Suprapubic skin (tissue), 4 donors: ENCODE results near the gene FRAS1. TPM values are rescaled to one million over a fixed set of nuclear protein-coding genes. Genes with fewer than 3 reads are reported as not detected.
"Not testable (repeated sequence)": the region's sequence is repeated elsewhere in the genome, so short reads cannot be mapped to it uniquely, and the experiment has no call there.

Experiments
- DNase-seq, 2 donors: peaks; one replicate each; pipeline ENCODE4 v3.0.0-alpha.2; 2019; ENCODE audit warnings: low spot score in 2 of 2
- H3K27ac ChIP-seq: fragments of 200-600 bp; sonication (generic); one replicate; pipeline ENCODE4 v1.5.1; 2019
- H3K27me3 ChIP-seq: fragments of 200-600 bp; sonication (generic); one replicate; pipeline ENCODE4 v1.5.1; 2019
- H3K36me3 ChIP-seq: fragments of 200-600 bp; sonication (generic); one replicate; pipeline ENCODE4 v1.5.1; 2019
- H3K4me1 ChIP-seq: fragments of 200-600 bp; sonication (generic); one replicate; pipeline ENCODE4 v1.5.1; 2019
- H3K4me3 ChIP-seq: fragments of 200-600 bp; sonication (generic); one replicate; pipeline ENCODE4 v1.5.1; 2019; ENCODE audit warnings: mild to moderate bottlenecking
- H3K9me3 ChIP-seq: fragments of 200-600 bp; sonication (generic); one replicate; pipeline ENCODE4 v1.5.1; 2019
- CTCF ChIP-seq, 2 donors: fragments of 200-600 bp in 1 of 2; fragments of 450-650 bp in 1 of 2; sonication (generic) in 1 of 2; IDR thresholded peaks; one replicate each; pipeline ENCODE4 v1.5.1; 2016 to 2019; ENCODE audit warnings: antibody characterized with exemption in 2 of 2, mild to moderate bottlenecking in 1 of 2, moderate library complexity in 1 of 2
- EP300 ChIP-seq: sonication (generic); formaldehyde crosslinking; IDR thresholded peaks from one replicate; pipeline ENCODE4 v1.6.1; 2017; ENCODE audit warnings: antibody characterized with exemption
- POLR2A ChIP-seq, 2 donors: fragments of 450-650 bp; IDR thresholded peaks; one replicate each; pipeline ENCODE4 v1.6.1; 2017; ENCODE audit warnings: antibody characterized with exemption in 2 of 2, mild to moderate bottlenecking in 2 of 2, moderate library complexity in 2 of 2
- POLR2AphosphoS5 ChIP-seq, 3 donors: sonication (generic); formaldehyde crosslinking; IDR thresholded peaks; one replicate each; pipeline ENCODE4 v1.6.1; 2017; ENCODE audit warnings: antibody characterized with exemption in 3 of 3
- WGBS: methylation state at CpG from one replicate; pipeline ENCODE4 v1.1.5; 2018; 5-methylcytosine and 5-hydroxymethylcytosine counted together
- total RNA-seq, 4 donors: library from RNA; depleted of rRNA; stranded (reverse); fragments of >200 nt; gene quantifications; one replicate each; pipeline ENCODE4 v1.1.0, GENCODE V29; 2016

Gene FRAS1
- total RNA-seq, 4 donors from 2014 or later = 1.4 to 24.9 (median 3.8) TPM

GRCh38 chr4:78254893-78255292, 197.8 kb downstream of the FRAS1 start:
- no peak overlapping the region for H3K4me3 ChIP-seq
- H3K27me3 ChIP-seq = no peaks in the 10 kb centered on the region
- 72% methylated on average over 4 of the region's 4 CpGs for WGBS
- no peak overlapping the region for H3K27ac ChIP-seq
- H3K9me3 ChIP-seq = no peaks in the 10 kb centered on the region
- H3K4me1 ChIP-seq = no peaks in the 10 kb centered on the region
- peaks cover 3% of the 10 kb centered on the region for H3K36me3 ChIP-seq
- TF ChIP-seq POLR2AphosphoS5 (IDR thresholded peaks at IDR 0.05) = no peak
- TF ChIP-seq CTCF (IDR thresholded peaks at IDR 0.05) = no peak
- TF ChIP-seq POLR2A (IDR thresholded peaks at IDR 0.05) = no peak
- no peak for TF ChIP-seq EP300
- no peak for DNase-seq

- TF ChIP-seq CTCF (IDR thresholded peaks at IDR 0.05) = no peak
- 46% methylated on average over 5 of the region's 5 CpGs for WGBS
- DNase-seq = no peak
- Histone ChIP-seq H3K27ac (no peak overlapping the region), H3K9me3 (peaks cover 5% of the 10 kb centered on the region), H3K36me3 (no peaks in the 10 kb centered on the region), H3K4me1 (no peaks in the 10 kb centered on the region), H3K27me3 (no peaks in the 10 kb centered on the region), H3K4me3 (no peak overlapping the region)
Observed at GRCh38 chr4:78265006-78265405, 207.9 kb downstream of the FRAS1 start.

GRCh38 chr4:78267790-78268189, 210.7 kb downstream of the FRAS1 start:
- H3K9me3 ChIP-seq = peaks cover 5% of the 10 kb centered on the region
- H3K4me1 ChIP-seq = no peaks in the 10 kb centered on the region
- no peak overlapping the region for H3K4me3 ChIP-seq
- no peaks in the 10 kb centered on the region for H3K36me3 ChIP-seq
- TF ChIP-seq CTCF (IDR thresholded peaks at IDR 0.05) = no peak
- no peak for TF ChIP-seq POLR2A (IDR thresholded peaks at IDR 0.05)
- no peak for TF ChIP-seq POLR2AphosphoS5 (IDR thresholded peaks at IDR 0.05)
- TF ChIP-seq EP300 = no peak
- H3K27ac ChIP-seq = no peak overlapping the region
- H3K27me3 ChIP-seq = no peaks in the 10 kb centered on the region
- no peak for DNase-seq
- WGBS = 84% methylated on average over 7 of the region's 7 CpGs

GRCh38 chr4:78268597-78268996, 211.5 kb downstream of the FRAS1 start:
- Histone ChIP-seq H3K27me3 (no peaks in the 10 kb centered on the region), H3K4me3 (no peak overlapping the region), H3K9me3 (peaks cover 5% of the 10 kb centered on the region), H3K4me1 (no peaks in the 10 kb centered on the region), H3K36me3 (no peaks in the 10 kb centered on the region), H3K27ac (no peak overlapping the region)
- TF ChIP-seq POLR2AphosphoS5 (IDR thresholded peaks at IDR 0.05) (no peak), CTCF (IDR thresholded peaks at IDR 0.05) (no peak), POLR2A (IDR thresholded peaks at IDR 0.05) (no peak), EP300 (no peak)
- no peak for DNase-seq
- 80% methylated on average over 2 of the region's 2 CpGs for WGBS

GRCh38 chr4:78275450-78275849, 218.3 kb downstream of the FRAS1 start:
- WGBS = 93% methylated on average over 4 of the region's 4 CpGs
- not testable (repeated sequence) for H3K4me3 ChIP-seq, H3K4me1 ChIP-seq, H3K36me3 ChIP-seq, H3K9me3 ChIP-seq, H3K27ac ChIP-seq, DNase-seq, H3K27me3 ChIP-seq

GRCh38 chr4:78286281-78286680, 229.2 kb downstream of the FRAS1 start:
- DNase-seq = no peak
- H3K27me3 ChIP-seq = no peaks in the 10 kb centered on the region
- H3K4me1 ChIP-seq = no peaks in the 10 kb centered on the region
- H3K36me3 ChIP-seq = no peaks in the 10 kb centered on the region
- no peaks in the 10 kb centered on the region for H3K9me3 ChIP-seq
- no peak overlapping the region for H3K4me3 ChIP-seq
- 93% methylated on average over 5 of the region's 5 CpGs for WGBS
- TF ChIP-seq POLR2A (IDR thresholded peaks at IDR 0.05) (no peak), CTCF (IDR thresholded peaks at IDR 0.05) (no peak), POLR2AphosphoS5 (IDR thresholded peaks at IDR 0.05) (no peak), EP300 (no peak)
- H3K27ac ChIP-seq = no peak overlapping the region
